ENCODE results near the gene MITF. TPM values are rescaled to one million over a fixed set of nuclear protein-coding genes. Genes with fewer than 3 reads are reported as not detected.
"Not testable (repeated sequence)": the region's sequence is repeated elsewhere in the genome, so short reads cannot be mapped to it uniquely, and the experiment has no call there.

MITF gene
- total RNA-seq, 1 donor from 2014 or later, result 1.3 TPM

DNA sequence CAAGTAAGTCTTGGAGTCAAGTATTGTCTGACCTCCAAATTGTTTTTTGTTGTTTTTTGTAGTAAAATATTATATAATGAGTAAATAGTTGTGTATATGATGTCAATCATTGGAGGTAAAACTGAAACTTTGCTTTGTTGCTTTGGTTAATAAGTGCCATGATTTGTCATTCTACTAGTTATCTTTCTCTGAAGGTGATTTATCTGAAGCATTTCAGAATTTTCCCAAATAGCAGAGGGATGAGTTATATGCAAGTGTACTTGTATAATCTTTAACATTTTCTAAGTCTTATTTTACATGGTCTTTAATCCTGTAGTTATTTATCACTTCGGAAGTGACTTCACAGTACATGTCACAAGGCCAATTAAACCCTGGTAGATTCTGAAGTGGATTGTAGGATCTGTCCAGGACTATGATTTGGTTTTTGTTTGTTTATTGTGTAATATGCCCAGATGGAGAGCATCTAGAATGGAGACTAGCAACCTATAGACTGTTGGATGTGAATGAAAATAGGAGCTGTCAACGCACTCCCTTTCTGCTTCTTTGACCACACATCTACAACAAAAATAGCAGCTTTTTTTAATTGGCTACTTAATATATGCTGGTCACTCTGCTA lies 167.2 kb downstream of the MITF start:
- DNase-seq (ENCODE audit: low read depth, low spot score), result no peak

DNA sequence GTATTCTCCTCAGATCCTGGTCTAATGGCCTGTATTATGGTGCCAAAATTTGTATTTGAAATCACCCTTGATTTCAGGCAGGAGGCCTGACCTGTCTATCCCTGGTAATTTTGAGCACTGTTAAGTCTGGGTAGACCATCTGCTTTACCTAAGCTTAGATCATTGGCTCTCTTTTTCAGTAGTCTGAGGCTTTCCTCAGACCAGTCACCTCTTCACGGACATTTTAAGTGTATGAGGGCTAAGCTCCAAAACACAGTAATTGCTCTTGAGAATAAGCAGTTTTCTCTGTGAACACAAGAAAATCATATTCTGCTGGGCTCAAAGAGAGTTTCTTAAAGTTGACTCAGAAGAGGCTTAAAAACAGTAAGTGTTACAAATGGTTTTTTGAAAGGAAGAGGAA lies 168.3 kb downstream of the MITF start:
- DNase-seq (ENCODE audit: low read depth, low spot score), result no peak

DNA sequence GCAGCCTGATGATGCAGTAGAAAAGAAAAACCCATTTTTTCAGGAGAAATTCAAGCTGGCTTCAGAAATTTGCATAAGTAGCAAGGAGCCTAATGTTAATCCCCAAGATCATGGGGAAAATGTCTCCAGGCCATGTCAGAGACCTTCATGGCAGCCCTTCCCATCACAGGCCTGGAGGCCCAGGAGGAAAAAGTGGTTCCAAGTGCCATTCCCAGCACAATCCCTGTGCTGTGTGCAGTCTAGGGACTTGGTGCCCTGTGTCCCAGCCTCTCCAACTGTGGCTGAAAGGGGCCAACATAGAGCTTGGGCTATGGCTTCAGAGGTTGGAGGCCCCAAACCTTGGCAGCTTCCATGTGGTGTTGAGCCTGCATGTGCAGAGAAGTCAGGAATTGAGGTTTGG lies 170.6 kb downstream of the MITF start:
- DNase-seq (ENCODE audit: low read depth, low spot score), result not testable (repeated sequence)

DNA sequence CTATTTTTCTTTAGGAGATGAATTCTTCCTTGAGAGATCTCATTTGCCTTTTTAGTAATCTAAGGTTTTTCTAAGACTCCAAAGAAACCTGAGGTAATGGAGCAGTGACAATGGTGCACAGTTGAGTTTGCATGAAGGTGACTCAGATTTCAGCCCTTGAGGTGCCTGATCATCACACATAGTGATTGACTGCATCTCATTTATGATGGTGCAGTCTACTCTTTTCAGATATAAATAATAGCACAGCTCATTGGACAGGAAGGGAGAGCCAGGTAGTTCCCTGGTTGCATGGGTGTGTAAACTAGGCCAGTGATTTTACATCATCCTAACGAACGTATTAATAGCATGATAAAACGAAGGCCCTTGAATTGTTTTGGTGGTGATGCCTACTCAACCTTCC lies 174.2 kb downstream of the MITF start:
- DNase-seq (ENCODE audit: low read depth, low spot score), result no peak

DNA sequence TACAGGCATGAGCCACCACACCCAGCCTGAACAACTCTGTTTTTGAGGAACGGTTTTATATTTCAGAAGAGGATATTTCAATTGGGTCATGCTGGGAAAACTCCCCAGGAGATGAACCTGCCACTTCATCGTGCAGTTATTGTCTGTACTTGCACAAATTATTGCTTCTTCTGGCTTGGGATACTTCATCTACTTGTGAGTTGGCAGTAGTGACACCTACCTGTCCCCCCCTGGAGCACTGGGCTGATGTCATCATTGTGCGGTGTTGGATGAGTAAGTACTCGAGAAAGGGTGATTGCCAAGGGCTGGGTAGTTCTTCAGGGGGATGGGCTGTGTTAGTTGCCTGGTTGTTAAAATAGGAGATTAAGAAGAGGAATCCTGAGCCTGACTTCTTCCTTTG lies 175.1 kb downstream of the MITF start:
- no peak for DNase-seq (ENCODE audit: low read depth, low spot score)

DNA sequence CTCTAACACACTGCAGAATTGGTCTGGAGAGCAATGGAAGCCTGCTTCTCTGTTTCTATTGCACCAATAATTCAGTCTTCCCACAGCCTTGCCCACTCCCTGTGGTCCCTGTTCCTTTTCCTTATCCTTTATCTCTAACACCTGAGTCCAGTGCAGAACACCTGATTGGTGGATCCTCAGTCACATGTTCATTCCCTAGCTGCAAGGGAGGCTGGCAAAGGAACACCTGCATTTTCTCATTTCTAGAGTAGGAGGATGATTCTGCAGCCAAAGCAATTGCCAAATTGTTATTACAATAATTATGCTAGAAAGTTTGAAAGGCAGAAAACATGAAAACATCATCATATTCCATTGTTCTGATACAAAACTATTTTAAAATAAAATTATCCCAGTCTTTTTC lies 176.5 kb downstream of the MITF start:
- DNase-seq (ENCODE audit: low read depth, low spot score), result no peak

DNA sequence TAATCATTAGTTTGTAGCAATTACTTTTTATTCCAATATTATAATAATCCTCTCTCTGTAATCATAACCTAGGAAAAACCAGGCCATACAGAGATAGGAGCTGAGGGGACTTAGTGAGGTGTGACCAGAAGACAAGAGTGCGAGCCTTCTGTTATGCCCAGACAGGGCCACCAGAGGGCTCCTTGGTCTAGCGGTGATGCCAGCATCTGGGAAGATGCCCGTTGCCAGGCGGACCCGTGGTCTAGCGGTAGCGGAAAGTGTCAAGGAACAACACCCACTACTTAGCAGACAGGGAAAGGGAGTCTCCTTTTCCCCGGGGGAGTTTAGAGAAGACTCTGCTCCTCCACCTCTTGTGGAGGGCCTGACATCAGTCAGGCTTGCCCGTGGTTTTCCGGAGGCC lies 180.7 kb downstream of the MITF start:
- DNase-seq (ENCODE audit: low read depth, low spot score), result not testable (repeated sequence)

DNA sequence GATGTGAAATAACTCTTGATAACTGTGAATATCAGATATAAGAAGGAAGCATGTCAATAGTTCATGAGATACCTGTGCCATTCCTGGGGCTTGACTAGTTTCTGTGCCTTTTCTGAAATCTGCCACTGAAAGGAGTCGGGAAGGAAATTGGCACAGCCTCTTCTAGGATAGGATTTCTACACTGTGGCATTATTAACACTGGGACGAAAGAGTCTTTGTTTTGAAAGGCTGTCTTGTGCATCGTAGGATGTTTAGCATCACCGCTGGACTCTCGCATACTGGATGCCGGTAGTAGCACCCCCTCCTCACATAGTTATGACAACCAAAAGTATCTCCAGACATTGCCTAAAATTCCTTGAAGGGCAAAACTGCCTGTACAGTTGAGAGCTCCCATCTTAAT lies 182.4 kb downstream of the MITF start:
- no peak for DNase-seq (ENCODE audit: low read depth, low spot score)

DNA sequence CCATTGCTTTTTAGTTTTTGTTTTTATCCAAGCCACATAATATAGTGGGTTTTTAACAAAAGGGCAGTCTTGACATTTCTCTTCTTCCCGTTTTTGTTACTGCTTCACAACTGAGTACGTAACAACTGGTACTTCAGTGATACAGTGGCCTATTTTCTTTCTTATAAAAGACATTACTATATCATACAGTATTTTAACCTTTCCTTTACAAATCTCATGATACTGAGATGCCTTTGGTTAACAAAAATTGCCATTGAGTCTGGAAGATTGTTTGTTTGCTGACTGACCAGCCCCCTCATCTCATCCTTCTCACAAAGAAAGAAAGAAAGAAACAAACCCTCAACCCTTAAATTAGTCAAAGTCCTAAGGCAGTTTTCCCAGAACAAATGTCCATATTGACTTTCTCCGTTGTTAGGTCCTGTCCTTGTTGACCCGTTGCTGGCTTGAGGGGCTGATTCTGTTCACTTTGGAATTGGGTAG lies 183.3 kb downstream of the MITF start:
- no peak for DNase-seq (ENCODE audit: low read depth, low spot score)

DNA sequence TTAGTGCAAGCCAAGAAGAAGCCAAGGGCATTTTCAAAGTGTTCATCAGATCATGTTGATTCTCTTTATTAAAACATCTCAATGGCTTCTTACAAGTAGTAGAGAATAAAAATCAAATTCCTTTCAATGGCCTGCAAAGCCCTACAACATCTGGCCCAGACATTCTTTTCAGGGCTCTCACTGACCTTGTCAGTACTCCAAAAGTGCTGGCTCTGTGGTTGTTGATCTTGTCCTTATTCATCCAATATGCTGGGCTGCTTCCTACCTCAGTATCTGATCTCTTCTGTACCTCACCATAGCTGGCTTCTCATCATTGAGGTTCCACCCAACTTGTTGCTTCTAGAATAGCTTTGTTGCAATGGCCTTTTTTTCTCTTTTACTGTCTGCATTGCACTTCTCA lies 186.2 kb downstream of the MITF start:
- DNase-seq (ENCODE audit: low read depth, low spot score), result no peak

DNA sequence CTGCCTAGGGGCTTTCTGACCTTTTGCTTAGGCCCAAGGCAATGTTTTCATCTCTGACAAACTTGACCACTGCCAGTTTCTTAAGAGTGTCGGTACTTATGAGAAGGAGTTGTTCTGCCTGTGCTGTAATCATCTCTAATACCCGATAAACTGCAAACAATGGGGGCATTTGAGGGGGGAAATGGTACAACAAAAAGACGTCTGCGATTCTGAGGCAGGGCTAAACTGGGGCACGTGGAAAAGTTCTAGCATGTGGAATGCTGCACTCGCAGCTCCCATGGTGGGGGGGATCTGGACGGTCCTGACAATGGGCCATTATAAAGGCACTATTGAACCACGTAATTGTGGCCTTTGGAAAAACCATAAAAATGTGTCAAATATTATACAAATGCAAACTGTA lies 187.1 kb downstream of the MITF start:
- DNase-seq (ENCODE audit: low read depth, low spot score), result no peak

DNA sequence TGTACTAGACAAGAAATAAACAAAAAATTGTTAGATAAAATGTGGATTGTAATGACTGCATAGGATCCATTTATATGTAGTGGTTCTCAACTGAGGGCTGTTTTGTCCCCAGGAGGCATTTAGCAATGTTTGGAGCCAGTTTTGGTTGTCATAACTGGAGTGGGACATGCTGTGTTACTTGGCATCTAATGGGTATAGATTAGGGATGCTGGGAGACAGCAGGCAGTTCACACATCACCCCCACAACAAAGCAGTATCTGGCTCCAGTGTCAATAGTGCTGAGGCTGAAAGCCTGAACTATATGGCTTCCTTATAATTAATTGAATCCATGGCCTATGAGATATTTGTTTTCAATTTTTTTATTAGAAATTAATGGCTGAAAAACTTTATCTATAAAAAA lies 188.3 kb downstream of the MITF start:
- DNase-seq (ENCODE audit: low read depth, low spot score), result no peak

DNA sequence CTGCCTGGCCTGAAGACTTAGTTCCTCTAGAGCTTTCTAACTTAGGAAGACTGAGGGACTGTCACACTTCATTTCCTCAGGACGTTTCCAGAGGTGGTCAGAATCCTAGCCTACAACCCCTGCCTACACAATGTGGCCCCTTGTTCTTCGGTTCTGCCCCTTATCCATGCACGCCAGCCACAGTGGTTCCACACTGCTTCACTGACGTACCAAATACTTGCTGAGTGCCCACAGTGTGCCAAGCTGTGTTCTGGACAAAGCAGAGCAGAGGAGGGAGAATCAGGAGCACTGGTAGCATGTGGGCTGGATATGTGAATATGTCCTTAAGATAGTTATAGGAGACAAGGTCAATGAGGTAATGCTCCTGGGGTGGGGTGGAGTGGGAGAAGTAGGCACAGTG lies 189.8 kb downstream of the MITF start:
- DNase-seq (ENCODE audit: low read depth, low spot score), result no peak

DNA sequence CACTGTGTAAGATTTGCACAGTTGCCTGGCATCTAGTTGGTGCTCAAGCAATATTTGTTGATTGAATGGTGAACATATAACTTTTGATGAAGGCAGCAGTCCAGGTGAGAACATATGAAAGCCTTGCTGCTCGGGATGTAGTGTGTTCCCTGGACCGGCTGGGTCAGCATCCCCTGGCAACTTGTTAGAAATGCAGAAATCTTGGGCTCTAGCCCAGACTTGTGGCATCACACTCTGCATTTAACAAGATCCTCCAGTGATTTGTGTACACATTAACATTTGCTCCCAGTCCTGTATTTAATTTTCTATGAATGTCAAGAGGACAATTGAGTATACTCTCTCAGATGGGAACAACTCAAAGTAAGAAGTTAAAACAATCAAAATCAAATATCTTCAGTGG lies 191.3 kb downstream of the MITF start:
- no peak for DNase-seq (ENCODE audit: low read depth, low spot score)

DNA sequence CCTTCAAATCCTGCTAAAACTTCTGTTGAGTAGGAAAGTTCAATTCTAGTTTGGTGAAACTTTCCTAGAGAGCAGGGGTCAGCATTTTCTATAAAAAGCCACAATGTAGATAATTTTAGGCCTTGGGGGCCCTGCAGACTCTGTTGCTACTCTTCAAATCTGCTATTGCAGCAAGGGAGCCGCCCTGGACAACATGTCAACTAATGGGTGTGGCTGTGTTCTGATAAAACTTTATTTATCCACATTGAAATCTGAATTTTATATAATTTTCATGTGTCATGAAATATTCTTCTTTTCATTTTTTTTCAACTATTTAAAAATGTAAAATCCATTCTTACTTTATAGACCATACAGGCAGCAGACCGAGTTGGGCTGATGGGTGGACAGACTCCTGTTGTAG lies 192.8 kb downstream of the MITF start:
- DNase-seq (ENCODE audit: low read depth, low spot score), result no peak

DNA sequence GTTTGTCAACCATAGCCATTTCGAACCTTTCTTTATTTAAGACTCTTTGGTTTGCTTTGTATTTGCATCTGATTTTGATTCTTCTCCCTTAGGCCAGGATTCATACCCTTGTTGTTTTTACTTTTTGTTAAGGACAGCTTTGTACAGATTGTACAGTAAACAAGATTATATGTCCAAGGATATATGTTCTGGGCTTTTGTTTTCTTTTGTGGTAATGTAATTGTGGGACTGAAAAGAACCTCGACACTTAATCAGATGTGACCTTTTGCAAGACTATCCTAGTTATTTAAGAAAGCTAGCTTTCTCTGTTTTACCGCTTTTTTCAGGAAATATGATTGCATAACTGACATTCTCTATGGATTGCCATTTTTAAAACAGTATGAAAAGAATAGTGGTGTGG lies 193.2 kb downstream of the MITF start:
- DNase-seq (ENCODE audit: low read depth, low spot score), result no peak

DNA sequence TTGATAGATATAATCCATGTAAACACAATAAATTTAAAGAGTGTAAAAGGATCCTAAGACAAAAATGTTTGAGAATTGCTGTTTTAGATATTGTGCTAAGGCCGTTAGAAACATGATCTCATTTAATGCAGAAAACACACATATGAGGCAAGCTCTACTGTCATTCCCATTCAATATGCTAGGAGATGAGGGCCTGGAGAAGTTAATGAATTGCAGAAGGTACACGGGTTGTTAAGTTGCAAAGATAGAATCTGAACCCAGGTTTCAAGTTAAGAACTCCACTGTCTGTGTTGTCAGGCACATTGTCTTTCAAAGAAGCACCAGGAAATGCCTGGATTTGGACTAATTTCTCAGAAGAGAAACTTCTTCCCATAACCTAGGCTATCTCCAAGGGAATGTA lies 195.1 kb downstream of the MITF start:
- no peak for DNase-seq (ENCODE audit: low read depth, low spot score)

DNA sequence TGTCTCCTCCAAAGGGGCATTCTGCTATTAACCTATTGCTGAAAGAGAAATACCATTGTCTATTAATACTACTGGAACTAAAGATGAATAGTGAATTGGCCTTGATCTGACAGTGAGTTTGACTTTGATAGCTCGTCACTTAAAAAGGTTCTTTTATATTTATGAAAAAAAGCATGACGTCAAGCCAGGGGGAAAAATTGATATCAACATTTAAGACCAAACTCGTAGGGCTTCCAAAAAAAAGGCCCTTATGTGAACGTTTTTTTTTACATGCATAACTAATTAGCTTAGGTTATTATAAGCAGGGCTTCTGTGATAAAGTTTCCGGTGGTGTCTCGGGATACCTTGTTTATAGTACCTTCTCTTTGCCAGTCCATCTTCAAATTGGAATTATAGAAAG lies 197.0 kb downstream of the MITF start:
- no peak for DNase-seq (ENCODE audit: low read depth, low spot score)

DNA sequence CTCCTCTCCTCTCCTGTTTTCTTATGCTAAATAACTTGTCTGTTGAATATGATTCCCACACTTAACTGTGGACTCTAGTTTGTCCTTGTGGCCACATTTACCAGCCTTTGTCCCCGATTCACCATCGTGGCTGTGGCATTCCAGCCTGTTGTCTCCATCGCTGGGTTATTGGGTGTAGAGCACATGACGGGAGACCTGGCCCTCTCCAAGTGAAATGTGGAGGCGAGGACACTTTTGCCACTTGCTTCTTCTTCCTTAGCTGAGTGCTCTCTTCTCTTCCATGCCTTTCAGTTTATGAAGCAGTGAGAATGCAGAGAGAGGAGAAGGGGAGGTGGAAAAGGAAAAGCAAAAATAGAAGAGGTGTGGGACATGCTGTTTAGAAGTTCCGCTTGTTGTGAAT lies 198.8 kb downstream of the MITF start:
- DNase-seq (ENCODE audit: low read depth, low spot score), result no peak

DNA sequence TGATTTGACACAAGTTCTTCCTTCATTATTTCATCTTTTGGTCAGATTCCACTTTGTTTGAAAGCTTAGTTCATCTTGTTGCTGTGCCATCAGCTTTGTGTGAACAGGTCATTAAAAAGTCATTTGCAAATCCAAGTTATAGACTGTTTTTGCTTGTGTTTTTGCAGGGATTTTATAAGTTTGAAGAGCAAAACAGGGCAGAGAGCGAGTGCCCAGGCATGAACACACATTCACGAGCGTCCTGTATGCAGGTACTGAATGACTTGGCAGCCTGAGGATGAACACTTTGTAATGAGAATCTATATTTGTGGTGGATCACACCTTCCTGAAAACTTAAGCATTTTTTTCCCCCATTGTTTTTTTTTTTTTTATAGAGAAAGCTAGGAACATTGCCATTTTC lies 199.7 kb downstream of the MITF start:
- DNase-seq (ENCODE audit: low read depth, low spot score), result no peak

DNA sequence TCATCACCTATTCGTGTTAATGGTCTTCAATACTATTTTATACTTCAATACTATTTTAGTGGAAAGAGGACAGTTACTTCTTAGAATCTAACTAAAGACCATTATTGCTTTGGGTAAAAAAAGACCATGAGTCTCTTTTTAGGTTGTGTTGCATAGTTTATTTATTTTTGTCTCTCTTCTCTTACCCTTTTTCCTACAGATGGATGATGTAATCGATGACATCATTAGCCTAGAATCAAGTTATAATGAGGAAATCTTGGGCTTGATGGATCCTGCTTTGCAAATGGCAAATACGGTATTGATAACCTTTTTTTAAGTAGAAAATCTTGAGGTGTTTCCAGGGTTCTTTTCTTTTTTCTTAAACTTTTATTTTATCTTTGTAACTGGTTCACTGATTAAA lies 201.8 kb downstream of the MITF start:
- DNase-seq (ENCODE audit: low read depth, low spot score), result no peak

DNA sequence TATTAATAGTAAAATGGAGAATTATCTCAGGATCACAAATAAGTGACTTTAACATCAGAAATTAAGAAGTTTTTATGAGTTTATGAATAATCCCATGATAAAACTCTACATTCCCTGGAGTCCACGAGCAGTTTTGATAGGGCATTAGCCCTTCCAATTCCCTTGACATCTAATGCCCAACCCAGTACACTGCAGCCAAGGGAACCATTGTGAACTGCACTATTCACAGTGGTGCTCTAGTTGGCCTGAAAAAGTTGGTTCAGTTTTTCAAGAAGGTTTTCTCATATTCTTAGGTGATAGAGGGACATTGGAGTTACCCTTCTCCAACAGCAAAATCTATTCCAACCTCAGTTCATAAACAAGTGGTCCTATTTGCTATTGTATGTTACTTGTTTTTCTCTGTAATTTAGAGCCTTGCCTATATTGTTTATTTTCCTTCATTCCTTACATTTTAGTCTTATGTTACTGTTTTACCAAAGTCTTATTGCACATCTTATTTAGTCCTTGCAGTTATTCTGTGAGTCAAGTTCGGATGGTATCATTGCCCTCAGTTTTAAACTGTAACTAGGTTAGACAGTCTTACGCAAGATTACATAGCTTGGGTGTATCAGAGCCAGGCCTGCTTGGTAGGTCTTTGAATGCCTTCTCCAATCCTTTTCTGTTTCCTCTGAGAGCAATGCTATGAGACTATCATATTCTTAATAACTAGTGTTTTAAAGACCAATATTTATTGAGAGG lies 202.3 kb downstream of the MITF start:
- DNase-seq (ENCODE audit: low read depth, low spot score), result no peak

DNA sequence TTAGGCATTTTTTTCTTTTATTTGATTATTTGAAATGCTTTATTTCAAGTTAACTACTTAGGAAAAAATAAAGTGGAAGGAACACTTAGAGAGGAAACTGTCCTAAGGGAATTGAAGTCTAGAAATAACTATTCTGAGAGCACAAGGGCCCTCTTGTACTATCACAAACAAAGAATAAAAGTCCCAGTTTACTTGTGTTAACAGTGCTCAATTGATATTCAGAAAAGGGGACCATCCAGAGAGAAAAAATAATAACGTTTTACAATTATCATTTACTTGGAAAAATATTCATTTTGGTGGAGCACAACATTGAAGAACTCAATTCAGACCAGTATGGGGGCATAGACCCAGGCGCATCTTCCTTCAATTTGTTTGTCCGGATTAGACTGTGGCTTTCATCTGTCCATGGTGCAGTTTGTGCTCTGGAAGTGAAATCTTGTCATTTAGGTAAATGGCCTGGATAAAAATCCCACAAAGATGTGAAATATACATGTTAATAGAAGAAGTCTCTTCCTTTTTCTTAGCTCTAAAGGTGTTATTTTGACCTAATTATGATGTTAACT lies 205.7 kb downstream of the MITF start:
- DNase-seq (ENCODE audit: low read depth, low spot score), result no peak
